ENCODE results near the gene LSMEM2.

GRCh38 chr3:50325113-50325480, 46.2 kb downstream of the LSMEM2 start:
- TF ChIP-seq CTCF (IDR thresholded peaks at IDR 0.05 in 2 of 3, conservative IDR thresholded peaks at IDR 0.05 in 1 of 3; ENCODE audit: insufficient read depth in 2 of 3, low read depth in 1 of 3, low read length in 3 of 3): no peak
- no peak for TF ChIP-seq JUNB (CRISPR knock-in tag; conservative IDR thresholded peaks at IDR 0.05)
- TF ChIP-seq ARID4B (CRISPR knock-in tag; IDR thresholded peaks at IDR 0.05): no peak
- no peak for TF ChIP-seq OTX1 (CRISPR knock-in tag; IDR thresholded peaks at IDR 0.05)
- TF ChIP-seq ZNF24 (IDR thresholded peaks at IDR 0.05): no peak
- no peak for TF ChIP-seq NCOR1 (IDR thresholded peaks at IDR 0.05)
- no peak for TF ChIP-seq EP300 (IDR thresholded peaks at IDR 0.05; ENCODE audit: low read length)
- TF ChIP-seq CHD4 (IDR thresholded peaks at IDR 0.05; ENCODE audit: insufficient read depth, insufficient replicate concordance, low read depth, low read length, poor library complexity, severe bottlenecking): no peak
- no peak for TF ChIP-seq HOMEZ (CRISPR knock-in tag; IDR thresholded peaks at IDR 0.05)
